ENCODE data around the gene CNTNAP4. TPM values are rescaled to one million over a fixed set of nuclear protein-coding genes. Genes with fewer than 3 reads are reported as not detected.
A peak's percentile ranks its signal among the peaks of the same experiment; 100 is the strongest.

Gene CNTNAP4
- total and polyA plus RNA-seq, 2 of the 13 experiments (the other 11 are each of a cell fraction or from before 2014, with no cell fraction given): not detected

DNA sequence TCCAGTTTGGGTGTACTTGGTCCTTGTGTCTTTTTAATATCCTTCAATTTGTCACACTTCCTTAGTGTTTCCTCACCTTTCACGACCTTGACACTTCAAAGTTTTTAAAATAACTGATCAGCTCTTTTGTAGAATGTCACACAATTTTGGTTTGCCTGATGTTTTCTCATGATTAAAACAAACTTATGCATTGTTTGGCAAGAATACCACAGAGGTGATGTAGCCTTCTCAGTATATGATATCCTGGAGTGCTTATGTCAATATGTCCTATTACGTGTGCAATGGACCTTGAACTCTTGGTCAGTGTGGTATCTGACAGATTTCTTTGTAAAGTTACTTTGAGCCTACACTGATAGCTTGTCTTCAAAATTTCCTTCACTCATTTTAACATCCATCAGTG, 297.4 kb downstream of the CNTNAP4 start (continued):
- TF ChIP-seq ZNF614 (CRISPR knock-in tag; IDR thresholded peaks at IDR 0.05; ENCODE audit: borderline replicate concordance) (peak; percentile 88), ZNF792 (CRISPR knock-in tag; IDR thresholded peaks at IDR 0.05) (peak; percentile 80; the same call in 1 of the 2 replicates), NR2F2 (IDR thresholded peaks at IDR 0.05; ENCODE audit: borderline replicate concordance, low read depth) (peak; percentile 63), E2F5 (CRISPR knock-in tag; conservative IDR thresholded peaks at IDR 0.05) (no peak), RARA (CRISPR knock-in tag; IDR thresholded peaks at IDR 0.05) (peak; percentile 93), HMG20B (CRISPR knock-in tag; conservative IDR thresholded peaks at IDR 0.05) (peak; percentile 66; the same call in 1 of the 2 replicates), GATAD1 (CRISPR knock-in tag; IDR thresholded peaks at IDR 0.05) (peak; percentile 46; the same call in 1 of the 2 replicates), NAIF1 (CRISPR knock-in tag; IDR thresholded peaks at IDR 0.05; ENCODE audit: borderline replicate concordance) (no peak), HHEX (CRISPR knock-in tag; IDR thresholded peaks at IDR 0.05) (peak; percentile 70), XBP1 (CRISPR knock-in tag; IDR thresholded peaks at IDR 0.05) (no peak), GFI1 (CRISPR knock-in tag; IDR thresholded peaks at IDR 0.05; ENCODE audit: borderline replicate concordance) (peak; percentile 86), SOX6 (IDR thresholded peaks at IDR 0.05) (no peak), SOX6 (CRISPR knock-in tag; IDR thresholded peaks at IDR 0.05) (peak; percentile 94), HMGXB3 (CRISPR knock-in tag; IDR thresholded peaks at IDR 0.05; ENCODE audit: borderline replicate concordance) (0 out of 2 replicates have a peak, but pooled peaks have one; percentile 44)
- TF ChIP-seq, protein P1, sequence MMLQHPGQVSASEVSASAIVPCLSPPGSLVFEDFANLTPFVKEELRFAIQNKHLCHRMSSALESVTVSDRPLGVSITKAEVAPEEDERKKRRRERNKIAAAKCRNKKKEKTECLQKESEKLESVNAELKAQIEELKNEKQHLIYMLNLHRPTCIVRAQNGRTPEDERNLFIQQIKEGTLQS (CRISPR knock-in tag; IDR thresholded peaks at IDR 0.05): peak; percentile 90
- TF ChIP-seq, protein P2, sequence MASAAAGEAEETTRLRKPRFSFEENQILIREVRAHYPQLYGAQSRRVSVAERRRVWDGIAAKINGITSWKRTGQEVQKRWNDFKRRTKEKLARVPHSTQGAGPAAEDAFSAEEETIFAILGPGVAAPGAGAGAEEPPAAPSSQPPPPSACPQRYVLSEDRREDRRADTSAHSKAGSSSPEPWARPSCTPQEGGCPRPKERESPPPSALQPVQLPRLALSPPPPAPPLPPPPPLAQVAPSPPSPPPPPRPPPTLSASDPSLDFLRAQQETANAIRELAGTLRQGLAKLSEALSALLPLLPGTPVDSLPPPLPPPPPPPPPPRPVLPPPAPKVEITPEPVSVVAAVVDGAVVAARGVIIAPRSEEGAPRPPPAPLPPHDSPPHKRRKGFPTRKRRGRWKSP (CRISPR knock-in tag; IDR thresholded peaks at IDR 0.05): no peak
- TF ChIP-seq, protein P3, sequence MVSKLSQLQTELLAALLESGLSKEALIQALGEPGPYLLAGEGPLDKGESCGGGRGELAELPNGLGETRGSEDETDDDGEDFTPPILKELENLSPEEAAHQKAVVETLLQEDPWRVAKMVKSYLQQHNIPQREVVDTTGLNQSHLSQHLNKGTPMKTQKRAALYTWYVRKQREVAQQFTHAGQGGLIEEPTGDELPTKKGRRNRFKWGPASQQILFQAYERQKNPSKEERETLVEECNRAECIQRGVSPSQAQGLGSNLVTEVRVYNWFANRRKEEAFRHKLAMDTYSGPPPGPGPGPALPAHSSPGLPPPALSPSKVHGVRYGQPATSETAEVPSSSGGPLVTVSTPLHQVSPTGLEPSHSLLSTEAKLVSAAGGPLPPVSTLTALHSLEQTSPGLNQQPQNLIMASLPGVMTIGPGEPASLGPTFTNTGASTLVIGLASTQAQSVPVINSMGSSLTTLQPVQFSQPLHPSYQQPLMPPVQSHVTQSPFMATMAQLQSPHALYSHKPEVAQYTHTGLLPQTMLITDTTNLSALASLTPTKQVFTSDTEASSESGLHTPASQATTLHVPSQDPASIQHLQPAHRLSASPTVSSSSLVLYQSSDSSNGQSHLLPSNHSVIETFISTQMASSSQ (IDR thresholded peaks at IDR 0.05; ENCODE audit: low read depth): peak; percentile 39; the same call in 1 of the 2 replicates
- TF ChIP-seq, protein P3 (CRISPR knock-in tag; IDR thresholded peaks at IDR 0.05; ENCODE audit: borderline replicate concordance): no peak
- TF ChIP-seq, protein P4, sequence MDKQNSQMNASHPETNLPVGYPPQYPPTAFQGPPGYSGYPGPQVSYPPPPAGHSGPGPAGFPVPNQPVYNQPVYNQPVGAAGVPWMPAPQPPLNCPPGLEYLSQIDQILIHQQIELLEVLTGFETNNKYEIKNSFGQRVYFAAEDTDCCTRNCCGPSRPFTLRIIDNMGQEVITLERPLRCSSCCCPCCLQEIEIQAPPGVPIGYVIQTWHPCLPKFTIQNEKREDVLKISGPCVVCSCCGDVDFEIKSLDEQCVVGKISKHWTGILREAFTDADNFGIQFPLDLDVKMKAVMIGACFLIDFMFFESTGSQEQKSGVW (CRISPR knock-in tag; IDR thresholded peaks at IDR 0.05; ENCODE audit: borderline replicate concordance): no peak

All from HepG2 (cell line).